Mesothelial cell of epicardium (in vitro differentiated cells): Measurements from ENCODE around the gene NAT14. TPM values are rescaled to one million over a fixed set of nuclear protein-coding genes. Genes with fewer than 3 reads are reported as not detected.

Experiments used
- DNase-seq, 2 experiments: peaks; one replicate each; pipeline ENCODE4 v3.0.0; 2021; ENCODE audit warnings: low spot score in 2 of 2; ENCODE audit not compliant: unreplicated experiment in 2 of 2
- H3K27ac Mint-ChIP-seq: 2 replicates; pipeline ENCODE4 v1.8.0; 2021; ENCODE audit warnings: mixed read lengths
- H3K27me3 Mint-ChIP-seq: 2 replicates; pipeline ENCODE4 v1.8.0; 2021; ENCODE audit warnings: low read depth, mixed read lengths
- H3K36me3 Mint-ChIP-seq: 2 replicates; pipeline ENCODE4 v1.8.0; 2021; ENCODE audit warnings: mixed read lengths
- H3K4me1 Mint-ChIP-seq: 2 replicates; pipeline ENCODE4 v1.8.0; 2021; ENCODE audit warnings: mixed read lengths
- H3K4me3 Mint-ChIP-seq: 2 replicates; pipeline ENCODE4 v1.8.0; 2021; ENCODE audit warnings: mild to moderate bottlenecking, moderate library complexity, mixed read lengths
- H3K9me3 Mint-ChIP-seq: 2 replicates; pipeline ENCODE4 v1.8.0; 2021; ENCODE audit warnings: mixed read lengths
- CTCF ChIP-seq: fragments of 200-600 bp; sonication (generic); IDR thresholded peaks from one replicate; pipeline ENCODE4 v1.5.0; 2021; ENCODE audit warnings: antibody characterized with exemption; ENCODE audit not compliant: unreplicated experiment
- total RNA-seq: library from RNA; stranded (reverse); gene quantifications from 3 replicates; pipeline ENCODE4 v1.2.1, GENCODE V29; 2021

NAT14 gene
- total RNA-seq, 1 donor from 2014 or later, result 54.4 TPM

- Mint-ChIP-seq H3K4me1 (peaks cover 5% of the 10 kb centered on the region), H3K9me3 (no peaks in the 10 kb centered on the region), H3K27ac (no peak overlapping the region), H3K36me3 (no peaks in the 10 kb centered on the region), H3K4me3 (no peak overlapping the region), H3K27me3 (peaks cover 8% of the 10 kb centered on the region)
- no peak for TF ChIP-seq CTCF
- DNase-seq, result no peak
These were observed 35.8 kb downstream of the NAT14 start for GRCh38 chr19:55520691-55521292.

- Mint-ChIP-seq H3K27ac (no peak overlapping the region), H3K4me1 (peaks cover 5% of the 10 kb centered on the region), H3K9me3 (no peaks in the 10 kb centered on the region), H3K27me3 (peaks cover 8% of the 10 kb centered on the region), H3K4me3 (no peak overlapping the region), H3K36me3 (no peaks in the 10 kb centered on the region)
- TF ChIP-seq CTCF, result no peak
- no peak for DNase-seq
These were observed 40.5 kb downstream of the NAT14 start for GRCh38 chr19:55525289-55526101.

- no peak overlapping the region for H3K4me3 Mint-ChIP-seq
- H3K36me3 Mint-ChIP-seq, result no peaks in the 10 kb centered on the region
- H3K9me3 Mint-ChIP-seq, result no peaks in the 10 kb centered on the region
- H3K4me1 Mint-ChIP-seq, result peaks cover 5% of the 10 kb centered on the region
- H3K27me3 Mint-ChIP-seq, result peaks cover 8% of the 10 kb centered on the region
- DNase-seq, result no peak
- no peak overlapping the region for H3K27ac Mint-ChIP-seq
- no peak for TF ChIP-seq CTCF
These were observed 41.5 kb downstream of the NAT14 start for GRCh38 chr19:55526216-55527196.

- no peak for TF ChIP-seq CTCF
- no peaks in the 10 kb centered on the region for H3K9me3 Mint-ChIP-seq
- DNase-seq, result no peak
- H3K4me1 Mint-ChIP-seq, result peaks cover 5% of the 10 kb centered on the region
- H3K36me3 Mint-ChIP-seq, result no peaks in the 10 kb centered on the region
- no peak overlapping the region for H3K27ac Mint-ChIP-seq
- H3K4me3 Mint-ChIP-seq, result no peak overlapping the region
- peaks cover 8% of the 10 kb centered on the region for H3K27me3 Mint-ChIP-seq
These were observed 42.4 kb downstream of the NAT14 start for GRCh38 chr19:55527197-55528029.
